Spleen (tissue), 11 donors: ENCODE results near the gene AEBP1. TPM values are rescaled to one million over a fixed set of nuclear protein-coding genes. Genes with fewer than 3 reads are reported as not detected.

Source experiments
- DNase-seq: peaks from one replicate; pipeline ENCODE4 v3.0.0-alpha.2; 2020
- H3K27ac ChIP-seq, 8 donors: fragments of 200-600 bp; sonication (generic) in 7 of 8; 1 replicate in 4 of 8; 2 replicates in 4 of 8; pipeline versions ENCODE4 v1.5.0 to v1.8.0; 2016 to 2021; ENCODE audit warnings: inconsistent platforms in 4 of 8, mild to moderate bottlenecking in 4 of 8, moderate library complexity in 1 of 8
- H3K27me3 ChIP-seq, 7 donors: fragments of 200-600 bp; sonication (generic) in 6 of 7; replicated peaks in 1 of 7; 1 replicate in 4 of 7; 2 replicates in 3 of 7; pipeline versions ENCODE4 v1.5.0 to v1.8.0; 2016 to 2021; ENCODE audit warnings: inconsistent platforms in 3 of 7, mild to moderate bottlenecking in 1 of 7
- H3K36me3 ChIP-seq, 6 donors: fragments of 200-600 bp; sonication (generic) in 5 of 6; 1 replicate in 4 of 6; 2 replicates in 2 of 6; pipeline versions ENCODE4 v1.5.0 to v1.8.0; 2016 to 2021; ENCODE audit warnings: inconsistent platforms in 2 of 6
- H3K4me1 ChIP-seq, 6 donors: fragments of 200-600 bp; sonication (generic) in 5 of 6; 1 replicate in 3 of 6; 2 replicates in 3 of 6; pipeline versions ENCODE4 v1.5.0 to v1.8.0; 2016 to 2021; ENCODE audit warnings: inconsistent platforms in 3 of 6
- H3K4me3 ChIP-seq, 8 donors: fragments of 200-600 bp; sonication (generic) in 7 of 8; 1 replicate in 4 of 8; 2 replicates in 4 of 8; pipeline versions ENCODE4 v1.5.0 to v1.8.0; 2016 to 2021; ENCODE audit warnings: inconsistent platforms in 4 of 8, mild to moderate bottlenecking in 4 of 8, moderate library complexity in 2 of 8
- H3K9me3 ChIP-seq, 8 donors: fragments of 200-600 bp; sonication (generic) in 7 of 8; 1 replicate in 4 of 8; 2 replicates in 4 of 8; pipeline versions ENCODE4 v1.5.0 to v1.8.0; 2016 to 2021; ENCODE audit warnings: inconsistent platforms in 4 of 8
- CTCF ChIP-seq, 11 experiments: fragments of 200-600 bp in 7 of 11; fragments of 450-650 bp in 4 of 11; sonication (generic) in 4 of 11; IDR thresholded peaks in 8 of 11; conservative IDR thresholded peaks in 3 of 11; 1 replicate in 7 of 11; 2 replicates in 4 of 11; pipeline versions ENCODE4 v1.4.0 to v1.8.0; 2016 to 2021; ENCODE audit warnings: antibody characterized with exemption in 11 of 11, inconsistent platforms in 4 of 11, mild to moderate bottlenecking in 1 of 11
- POLR2A ChIP-seq, 3 donors: fragments of 450-650 bp; IDR thresholded peaks; one replicate each; pipeline ENCODE4 v1.5.1; 2017; ENCODE audit warnings: antibody characterized with exemption in 3 of 3, mild to moderate bottlenecking in 1 of 3
- POLR2AphosphoS5 ChIP-seq, 3 donors: sonication (generic); formaldehyde crosslinking; IDR thresholded peaks; one replicate each; pipeline ENCODE4 v1.5.1; 2017; ENCODE audit warnings: antibody characterized with exemption in 3 of 3
- WGBS, 5 donors: extraction: QIAGEN DNeasy Blood & Tissue Kit in 3 of 5; methylation state at CpG; one replicate each; pipeline versions ENCODE4 v1.1.5 to v1.1.7; 2013 to 2018; 5-methylcytosine and 5-hydroxymethylcytosine counted together
- intact Hi-C: fragments of 100-400 bp; cut with DNase I; formaldehyde crosslinking; loops from one replicate; pipeline ENCODE4 v1.15.0; 2023; ENCODE audit warnings: low total_unique reads
- polyA plus RNA-seq, 3 donors: library from polyadenylated mRNA; stranded (reverse); fragments of 200-250 nt; gene quantifications; one replicate each; pipeline ENCODE4 v1.2.1, GENCODE V29; 2013
- total RNA-seq, 7 donors: library from RNA; depleted of rRNA in 3 of 7; stranded (reverse); fragments of >200 nt in 3 of 7; fragmentation: NEBNext Ultra II Directional in 4 of 7; extraction: Animal tissue kit (Norgen Biotek cat#: 25700) in 4 of 7; gene quantifications; one replicate each; pipeline versions ENCODE4 v1.1.0 to v1.2.1, GENCODE V29; 2016 to 2021
- donor health status: healthy with polysubstance abuse.
- donor health status: DM: no; HTN: no; CAD: no; lungs with moderate emphysema.
- donor health status: DM: no; HTN: no; CAD: no.
- donor health status: Bipolar disorder and iron deficiency.
- donor health status: healthy.
- donor health status: DM: no; HTN: no; CAD: no.
- donor health status: DM: yes; HTN: yes; CAD: no.

The AEBP1 gene
- total and polyA plus RNA-seq, 10 donors = 41.3 to 106 (median 76.0) TPM

- H3K4me3 ChIP-seq = peak within 1 kb of the TSS in 1 of 8 donors; percentile 2
- peak; percentile 79 for DNase-seq
- H3K27ac ChIP-seq = peak within 1 kb of the TSS in 4 of 8 donors; percentile 2 to 30 (median 16)
- H3K4me1 ChIP-seq = peaks cover 18 to 80% (median 59%) of the 10 kb centered on the region in 6 donors
- intact Hi-C loops = no loop called here
- TF ChIP-seq CTCF (IDR thresholded peaks at IDR 0.05 in 8 of 11, conservative IDR thresholded peaks at IDR 0.05 in 3 of 11) (no peak), POLR2AphosphoS5 (IDR thresholded peaks at IDR 0.05) (peak; percentile 49 to 74 (median 73))
- H3K9me3 ChIP-seq = no peaks in the 10 kb centered on the region
- peaks cover 0 to 29% (median 19%) of the 10 kb centered on the region in 6 donors for H3K36me3 ChIP-seq
- WGBS, 5 donors = 26 to 39% (median 33%) methylated on average over 14 of the region's 14 CpGs
- H3K27me3 ChIP-seq = no peaks in the 10 kb centered on the region
These were observed 38.6 kb upstream of the AEBP1 start, which contains the start of gene PGAM2 for GRCh38 chr7:44065431-44066110. Gene PGAM2, minus strand, starts transcription at chr7:44065567. Its CDS starts 38 bp downstream, at chr7:44065529.

- intact Hi-C loops = no loop called here
- H3K27ac ChIP-seq = peak overlapping the region in 3 of 8 donors; percentile 5 to 30 (median 26)
- H3K27me3 ChIP-seq = no peaks in the 10 kb centered on the region
- H3K4me3 ChIP-seq = no peak overlapping the region
- H3K4me1 ChIP-seq = peaks cover 18 to 80% (median 59%) of the 10 kb centered on the region in 6 donors
- WGBS, 5 donors = 28 to 57% (median 39%) methylated on average over 6 of the region's 6 CpGs
- no peaks in the 10 kb centered on the region for H3K9me3 ChIP-seq
- TF ChIP-seq POLR2A (IDR thresholded peaks at IDR 0.05) (no peak), CTCF (IDR thresholded peaks at IDR 0.05 in 8 of 11, conservative IDR thresholded peaks at IDR 0.05 in 3 of 11) (no peak), POLR2AphosphoS5 (IDR thresholded peaks at IDR 0.05) (no peak)
- H3K36me3 ChIP-seq = peaks cover 0 to 24% (median 14%) of the 10 kb centered on the region in 6 donors
- DNase-seq = no peak
These were observed 38.1 kb upstream of the AEBP1 start for GRCh38 chr7:44066111-44066460.

- no peak overlapping the region for H3K27ac ChIP-seq
- intact Hi-C loops = no loop called here
- H3K9me3 ChIP-seq = no peaks in the 10 kb centered on the region
- H3K4me1 ChIP-seq = peaks cover 19 to 82% (median 59%) of the 10 kb centered on the region in 6 donors
- no peak overlapping the region for H3K4me3 ChIP-seq
- TF ChIP-seq POLR2A (IDR thresholded peaks at IDR 0.05) = no peak
- peak in 2 of 3 donors; percentile 55 to 77 for TF ChIP-seq POLR2AphosphoS5 (IDR thresholded peaks at IDR 0.05)
- TF ChIP-seq CTCF (IDR thresholded peaks at IDR 0.05 in 8 of 11, conservative IDR thresholded peaks at IDR 0.05 in 3 of 11) = no peak
- DNase-seq = peak; percentile 76
- no peaks in the 10 kb centered on the region for H3K27me3 ChIP-seq
- H3K36me3 ChIP-seq = peaks cover 0 to 19% (median 9%) of the 10 kb centered on the region in 6 donors
- WGBS, 5 donors = 64 to 78% (median 72%) methylated on average over 5 to 7 of the region's 7 CpGs
These were observed 37.6 kb upstream of the AEBP1 start for GRCh38 chr7:44066494-44067063.
